ENCODE measurements around the gene PDILT. TPM values are rescaled to one million over a fixed set of nuclear protein-coding genes. Genes with fewer than 3 reads are reported as not detected.
"Not testable (repeated sequence)": the region's sequence is repeated elsewhere in the genome, so short reads cannot be mapped to it uniquely, and the experiment has no call there.

PDILT gene
- not detected for total RNA-seq (ENCODE audit: insufficient read depth, low replicate concordance)

GRCh38 chr16:20404637-20405036, at the start of gene PDILT:
TSS of gene PDILT (minus strand) at chr16:20404737. CDS start at chr16:20399300, 5,437 bp downstream.
- no peak for DNase-seq (ENCODE audit: low spot score)

- DNase-seq (ENCODE audit: low spot score) = not testable (repeated sequence)
Measured at GRCh38 chr16:20453633-20454032, 49.1 kb upstream of the PDILT start.

- not testable (repeated sequence) for DNase-seq (ENCODE audit: low spot score)
Measured at GRCh38 chr16:20451364-20451763, 46.8 kb upstream of the PDILT start, which contains the start of gene ACSM2A. TSS of gene ACSM2A (plus strand) at chr16:20451521. CDS start at chr16:20460115, 8,594 bp downstream.

GRCh38 chr16:20446652-20447393, 42.3 kb upstream of the PDILT start:
- not testable (repeated sequence) for DNase-seq (ENCODE audit: low spot score)

GRCh38 chr16:20441859-20442258, 37.3 kb upstream of the PDILT start:
- not testable (repeated sequence) for DNase-seq (ENCODE audit: low spot score)

- peak; percentile 79 for DNase-seq (ENCODE audit: low spot score)
Measured at GRCh38 chr16:20441191-20441590, 36.7 kb upstream of the PDILT start.

- peak; percentile 3 for DNase-seq (ENCODE audit: low spot score)
Measured at GRCh38 chr16:20440731-20441130, 36.2 kb upstream of the PDILT start.

GRCh38 chr16:20439820-20440231, 35.3 kb upstream of the PDILT start:
- DNase-seq (ENCODE audit: low spot score) = peak; percentile 63

GRCh38 chr16:20438950-20439349, 34.4 kb upstream of the PDILT start:
- DNase-seq (ENCODE audit: low spot score) = not testable (repeated sequence)

GRCh38 chr16:20430948-20431347, 26.4 kb upstream of the PDILT start:
- DNase-seq (ENCODE audit: low spot score) = no peak

GRCh38 chr16:20430480-20430879, 25.9 kb upstream of the PDILT start:
- DNase-seq (ENCODE audit: low spot score) = not testable (repeated sequence)

- DNase-seq (ENCODE audit: low spot score) = not testable (repeated sequence)
Measured at GRCh38 chr16:20429499-20429898, 25.0 kb upstream of the PDILT start.

- DNase-seq (ENCODE audit: low spot score) = not testable (repeated sequence)
Measured at GRCh38 chr16:20427401-20427797, 22.9 kb upstream of the PDILT start.

- DNase-seq (ENCODE audit: low spot score) = no peak
Measured at GRCh38 chr16:20424129-20424866, 19.8 kb upstream of the PDILT start.

- DNase-seq (ENCODE audit: low spot score) = not testable (repeated sequence)
Measured at GRCh38 chr16:20423772-20424128, 19.2 kb upstream of the PDILT start.

- not testable (repeated sequence) for DNase-seq (ENCODE audit: low spot score)
Measured at GRCh38 chr16:20421748-20422147, 17.2 kb upstream of the PDILT start.

- DNase-seq (ENCODE audit: low spot score) = not testable (repeated sequence)
Measured at GRCh38 chr16:20419093-20419492, 14.6 kb upstream of the PDILT start.

GRCh38 chr16:20415541-20415940, 11.0 kb upstream of the PDILT start:
- DNase-seq (ENCODE audit: low spot score) = no peak

GRCh38 chr16:20411055-20411454, 6.5 kb upstream of the PDILT start:
- DNase-seq (ENCODE audit: low spot score) = no peak

GRCh38 chr16:20410121-20410723, 5.7 kb upstream of the PDILT start:
- DNase-seq (ENCODE audit: low spot score) = peak; percentile 3

GRCh38 chr16:20409398-20410120, 5.0 kb upstream of the PDILT start, which contains the start of gene ACSM5:
TSS of gene ACSM5 (plus strand) at chr16:20409534. CDS start at chr16:20411485, 1,951 bp downstream.
- DNase-seq (ENCODE audit: low spot score) = peak; percentile 9
